ENCODE measurements around the gene KRIT1.

DNA sequence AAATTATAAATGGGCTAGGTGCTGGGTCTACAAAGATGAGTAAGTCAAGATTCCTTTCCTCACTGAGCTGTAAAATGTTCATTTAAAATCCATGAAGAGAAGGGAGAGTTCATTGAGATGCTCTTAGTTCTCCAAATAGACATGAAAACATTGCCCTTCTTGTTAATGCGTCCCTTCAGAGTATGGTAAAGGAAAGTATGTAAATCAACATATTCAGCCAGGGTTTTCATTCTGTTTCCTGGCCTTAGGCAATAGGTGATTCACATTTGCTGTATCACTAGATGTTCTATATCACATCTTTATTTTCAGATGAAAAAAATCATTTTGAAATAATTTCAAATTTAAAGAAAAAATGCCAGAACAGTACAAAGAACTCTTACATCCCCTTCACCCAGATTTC is 5.5 kb upstream of the KRIT1 start:
- TF ChIP-seq GATA2 (IDR thresholded peaks at IDR 0.05; ENCODE audit: low read depth, low read length) (no peak), GATA3 (IDR thresholded peaks at IDR 0.05; ENCODE audit: low read depth, low read length) (no peak)
